ENCODE data around the gene C11orf97.
"Not testable (repeated sequence)": the region's sequence is repeated elsewhere in the genome, so short reads cannot be mapped to it uniquely, and the experiment has no call there.

The C11orf97 gene

GRCh38 chr11:94511932-94512781 is at the start of gene C11orf97:
Gene C11orf97, plus strand, starts transcription at chr11:94512461. Its CDS starts 68 bp downstream, at chr11:94512529.
- no peak for DNase-seq

- DNase-seq, result no peak
These were observed 42.8 kb upstream of the C11orf97 start for GRCh38 chr11:94469416-94469815.

DNA sequence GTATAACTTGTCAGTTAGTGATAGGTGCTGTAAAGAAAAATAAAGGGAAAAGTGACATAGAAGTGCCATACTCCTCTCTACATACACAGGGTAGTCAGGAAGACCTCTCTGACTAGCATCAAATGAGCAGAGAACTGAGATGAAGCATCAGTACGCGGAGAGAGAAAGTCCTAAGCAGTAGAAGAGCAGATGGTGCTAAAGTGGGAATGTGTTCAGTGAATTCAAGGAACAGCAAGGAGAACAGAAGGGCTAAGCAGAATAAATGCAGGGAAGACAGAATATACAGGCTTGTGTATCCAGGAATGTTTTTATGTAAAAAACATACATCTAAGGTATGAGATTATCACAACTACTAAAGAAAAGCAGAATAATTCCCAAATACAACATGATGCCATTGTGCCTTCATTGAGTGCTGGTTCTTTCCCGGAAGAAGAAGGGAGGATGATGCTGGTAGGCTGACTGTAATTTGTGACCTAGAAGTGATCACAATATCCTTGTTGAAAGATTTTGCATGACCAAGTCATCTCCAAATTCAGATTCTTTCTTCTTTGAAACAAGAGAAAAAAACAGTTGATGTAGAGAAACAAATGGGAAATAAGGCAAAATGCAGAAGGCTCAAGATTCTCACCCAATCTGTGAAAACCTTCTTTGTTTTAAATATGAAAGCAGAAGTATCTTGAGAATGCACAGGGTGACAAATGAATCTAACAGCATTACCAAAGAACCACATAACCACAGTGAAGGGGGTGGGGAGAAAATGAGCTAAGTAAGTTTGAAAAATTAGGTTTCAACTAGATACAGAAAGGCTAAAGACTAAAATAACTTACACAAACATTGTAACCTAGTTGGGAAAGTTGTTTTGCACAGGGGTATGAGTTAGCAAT is 39.1 kb upstream of the C11orf97 start:
- DNase-seq, result no peak

GRCh38 chr11:94477624-94478023 is 34.6 kb upstream of the C11orf97 start:
- no peak for DNase-seq

GRCh38 chr11:94481342-94481741 is 30.9 kb upstream of the C11orf97 start:
- no peak for DNase-seq

DNA sequence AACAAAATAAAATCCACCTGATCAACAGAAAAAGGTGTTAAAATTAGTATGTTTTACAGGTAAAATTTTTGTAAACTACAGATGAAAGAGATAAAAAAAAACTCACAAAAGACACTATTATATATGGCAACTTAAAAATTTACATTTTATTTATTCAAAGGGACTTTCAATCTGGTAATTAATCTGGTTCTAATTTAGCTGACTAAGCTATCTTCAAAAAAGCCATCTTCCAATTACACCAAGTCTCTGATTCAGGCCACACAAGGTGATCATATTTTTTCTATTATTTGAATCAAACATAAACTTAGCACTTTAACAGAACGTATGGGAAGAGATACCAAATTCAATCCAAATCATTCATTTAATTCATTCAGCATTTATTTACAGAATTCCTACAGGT is 26.2 kb upstream of the C11orf97 start:
- no peak for DNase-seq

GRCh38 chr11:94493281-94494125 is 18.8 kb upstream of the C11orf97 start, which contains the start of the genes ANKRD49 and MRE11:
Gene ANKRD49, plus strand, starts transcription at chr11:94493984. Its CDS starts 2,710 bp downstream, at chr11:94496694.
Gene MRE11, minus strand, starts transcription at chr11:94493844. Its CDS starts 1,043 bp downstream, at chr11:94492801.
- peak; percentile 91 to 96 for DNase-seq

GRCh38 chr11:94494126-94494680 is 18.1 kb upstream of the C11orf97 start:
- no peak for DNase-seq

DNA sequence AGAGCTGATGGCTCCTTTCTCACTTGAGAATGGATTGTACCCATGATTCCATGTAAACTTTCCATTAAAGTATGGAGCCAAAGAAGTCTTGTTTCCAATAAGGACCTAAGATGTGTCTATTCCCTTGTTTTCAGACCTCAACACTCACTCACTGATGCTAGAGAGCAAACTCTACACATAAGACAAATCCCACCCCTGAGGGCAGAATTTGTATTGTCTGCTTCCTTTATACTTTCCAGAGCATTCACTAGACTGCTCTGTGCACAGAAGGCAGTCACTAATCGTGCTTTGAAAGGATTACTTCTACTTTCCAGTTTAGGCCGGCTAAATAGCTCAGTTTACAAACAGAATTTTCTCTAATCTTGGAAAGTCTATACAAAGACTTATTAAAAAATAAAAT is 12.1 kb upstream of the C11orf97 start:
- no peak for DNase-seq

GRCh38 chr11:94501522-94501921 is 10.7 kb upstream of the C11orf97 start:
- DNase-seq, result no peak

GRCh38 chr11:94504689-94505293 is 7.5 kb upstream of the C11orf97 start:
- DNase-seq, result no peak

DNA sequence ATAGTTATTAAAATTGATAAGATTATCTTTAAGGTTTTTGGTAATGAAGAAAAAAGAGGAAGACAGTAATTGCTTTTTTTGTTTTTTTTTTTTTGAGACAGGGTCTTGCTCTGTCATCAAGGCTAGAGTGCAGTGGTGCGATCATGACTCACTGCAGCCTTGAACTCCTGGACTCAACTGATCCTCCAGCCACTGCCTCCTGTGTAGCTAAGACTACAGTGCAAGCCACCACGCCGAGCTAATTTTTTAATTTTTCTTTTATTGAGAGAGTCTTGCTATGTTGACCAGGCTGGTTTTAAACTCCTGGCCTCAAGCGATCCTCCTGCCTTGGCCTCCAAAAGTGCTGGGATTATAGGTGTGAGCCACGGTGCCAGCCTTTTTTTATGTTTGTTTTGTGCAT is 5.7 kb upstream of the C11orf97 start:
- DNase-seq, result not testable (repeated sequence)

GRCh38 chr11:94507485-94507884 is 4.8 kb upstream of the C11orf97 start:
- no peak for DNase-seq

DNA sequence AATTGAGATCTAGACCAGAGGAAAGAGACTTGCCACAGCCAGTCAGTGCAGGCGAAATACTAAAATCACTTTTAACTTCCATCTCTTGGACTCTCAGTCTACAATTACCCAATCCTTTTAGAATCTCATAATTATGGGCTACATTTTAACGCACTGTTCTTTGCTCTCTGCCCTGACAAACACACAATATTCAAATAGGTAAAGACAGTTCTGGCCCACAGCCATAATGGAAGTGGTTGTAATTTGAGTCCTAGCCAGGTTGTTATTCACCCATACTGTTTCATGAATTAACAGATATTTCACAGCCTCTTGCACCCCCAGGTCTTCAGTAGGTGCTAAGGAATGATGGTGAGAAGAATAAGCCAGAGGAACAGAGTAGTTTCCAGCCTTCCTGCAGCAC is 830 bp downstream of the C11orf97 start:
- no peak for DNase-seq

- DNase-seq, result no peak
These were observed 3.1 kb downstream of the C11orf97 start for GRCh38 chr11:94515398-94515797.

DNA sequence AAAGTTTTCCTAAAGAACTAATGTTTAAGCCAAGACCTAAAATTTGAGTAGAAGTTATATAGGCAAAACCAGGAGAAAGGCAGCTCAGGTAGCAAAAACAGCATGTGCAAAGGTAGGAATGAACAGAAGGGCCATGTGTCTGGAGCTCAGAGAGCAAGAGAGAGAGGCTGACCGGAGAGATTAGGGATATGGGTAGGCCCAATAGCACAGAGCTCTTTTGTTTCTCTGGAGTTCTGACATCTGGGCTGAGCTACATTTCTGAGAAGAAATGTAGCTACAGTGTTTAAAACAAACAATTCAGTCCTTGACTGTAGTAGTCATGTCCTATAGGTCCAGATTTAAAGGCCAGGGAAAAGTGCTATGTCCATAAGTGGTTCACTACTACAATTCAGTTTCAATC is 4.5 kb downstream of the C11orf97 start:
- DNase-seq, result no peak

DNA sequence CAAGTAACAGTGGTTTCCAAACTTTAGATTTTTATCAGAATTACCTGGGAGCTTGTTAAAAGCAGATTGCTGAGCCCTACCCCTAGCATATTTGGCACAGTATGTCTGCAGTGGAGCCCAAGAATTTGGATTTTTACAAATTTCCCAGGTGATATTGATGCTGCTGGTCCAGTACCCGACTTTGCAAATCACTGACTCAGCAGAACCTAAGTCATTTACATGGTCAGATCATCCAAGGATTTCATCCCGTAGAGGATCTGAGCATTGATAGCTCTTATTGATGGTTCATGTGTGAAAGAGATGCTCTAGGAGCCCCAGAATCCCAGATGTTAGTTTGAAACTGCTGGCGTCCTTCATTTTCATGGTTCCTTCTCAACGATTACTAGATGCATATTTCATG is 6.0 kb downstream of the C11orf97 start:
- no peak for DNase-seq

DNA sequence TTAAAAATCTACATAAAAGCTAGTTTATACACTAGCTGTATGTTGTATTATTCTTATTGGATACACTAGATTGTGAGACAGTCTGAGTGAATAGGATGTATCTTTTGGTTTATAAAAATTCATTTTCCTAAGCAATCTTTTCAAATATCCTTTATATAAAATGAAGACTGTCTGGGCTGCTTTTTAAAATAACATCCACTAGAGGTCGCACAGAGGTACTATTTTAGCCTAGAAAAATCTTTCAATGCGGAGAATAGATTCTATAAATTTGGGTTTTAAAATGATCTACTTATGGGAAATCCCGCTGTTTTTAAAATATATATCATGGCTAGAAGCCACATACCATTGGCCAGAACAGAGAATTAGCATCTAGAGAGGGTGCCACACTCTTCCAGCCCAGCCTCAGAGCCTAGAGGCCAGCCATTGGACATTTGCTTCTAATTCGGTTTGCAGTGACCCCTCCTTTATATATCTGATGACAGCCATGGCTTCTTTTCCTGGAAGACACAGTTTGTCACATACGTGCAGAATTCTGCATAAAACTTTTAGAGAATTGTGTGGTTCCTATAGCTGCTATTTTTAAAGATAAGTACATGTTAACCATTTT is 7.3 kb downstream of the C11orf97 start:
- DNase-seq, result no peak

DNA sequence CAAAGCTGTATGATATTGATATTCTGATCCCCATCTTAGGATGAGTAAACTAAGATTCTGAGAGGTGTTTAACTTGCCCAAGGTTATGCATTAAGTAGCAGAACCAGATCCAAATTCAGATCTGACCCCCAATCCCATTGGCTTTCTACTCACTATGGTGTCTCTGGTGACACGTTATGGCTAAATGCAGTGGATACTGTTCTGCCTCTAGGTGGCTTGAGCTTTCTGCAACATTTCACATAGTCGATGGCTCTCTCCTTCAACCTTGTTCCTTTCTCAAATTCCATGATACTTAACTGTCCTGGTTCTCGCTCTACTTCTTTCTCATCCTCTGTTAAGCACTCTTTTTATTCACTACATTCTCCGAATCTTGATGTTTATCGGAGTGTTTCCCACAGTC is 9.4 kb downstream of the C11orf97 start:
- no peak for DNase-seq

DNA sequence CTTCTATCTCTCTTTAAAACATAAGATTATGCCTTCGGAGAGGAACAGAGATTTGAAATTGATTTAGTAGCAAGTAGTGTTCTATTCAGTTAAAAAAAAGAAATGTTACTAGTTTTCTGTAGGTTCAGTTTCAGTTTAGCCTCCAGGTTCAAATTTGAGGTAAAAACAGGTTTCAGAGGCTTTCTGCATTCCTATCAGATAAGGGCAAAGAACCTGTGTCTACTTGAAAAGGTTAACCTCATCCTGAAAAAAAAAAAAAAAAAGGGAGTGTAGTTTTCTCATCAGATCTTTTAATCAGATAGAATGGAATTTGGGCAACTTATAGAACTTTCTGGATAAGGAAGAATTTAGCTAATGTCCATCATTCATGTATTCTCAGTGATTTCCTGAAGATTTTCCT is 12.1 kb downstream of the C11orf97 start:
- no peak for DNase-seq

DNA sequence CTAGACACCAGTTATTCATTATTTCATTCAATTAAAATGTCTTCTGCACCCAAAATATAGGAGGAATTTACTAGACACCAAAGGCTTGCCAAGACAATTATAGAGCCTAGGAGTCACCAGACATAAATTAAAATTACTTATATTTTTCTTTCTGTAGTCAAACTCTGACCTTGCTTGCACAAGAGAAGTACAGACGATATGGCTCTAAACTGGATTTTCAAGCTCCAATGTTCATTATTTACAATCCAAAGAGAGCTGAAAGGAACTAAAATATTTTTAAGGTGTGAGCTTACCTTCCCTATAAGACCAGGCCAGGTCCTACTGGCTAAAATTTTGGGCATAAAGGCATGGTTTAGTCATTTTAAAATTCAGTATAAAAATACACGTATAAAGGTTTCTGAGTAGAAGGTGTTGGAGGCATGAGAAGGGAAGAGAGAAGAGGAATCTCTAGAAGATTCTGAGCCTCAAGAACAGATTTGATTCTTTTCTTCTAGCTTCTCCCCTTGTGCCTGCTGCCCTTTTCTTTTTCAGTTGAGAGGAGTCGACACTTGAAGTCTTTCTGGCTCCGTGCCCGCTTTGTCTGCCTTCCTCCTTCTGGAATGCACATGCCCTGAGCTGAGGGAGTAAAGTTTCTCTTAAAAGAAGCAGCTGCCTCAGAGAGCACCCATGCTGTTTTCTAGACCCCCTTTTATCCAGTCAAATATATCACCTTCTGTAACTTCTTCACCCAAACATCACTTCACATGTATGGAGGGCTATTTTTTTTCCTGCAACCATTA is 13.5 kb downstream of the C11orf97 start:
- no peak for DNase-seq
